ENCODE data around the gene SCRG1. TPM values are rescaled to one million over a fixed set of nuclear protein-coding genes. Genes with fewer than 3 reads are reported as not detected.

SCRG1 gene
- total and polyA plus RNA-seq, 4 donors, result 19.5 to 98.4 (median 57.7) TPM

DNA sequence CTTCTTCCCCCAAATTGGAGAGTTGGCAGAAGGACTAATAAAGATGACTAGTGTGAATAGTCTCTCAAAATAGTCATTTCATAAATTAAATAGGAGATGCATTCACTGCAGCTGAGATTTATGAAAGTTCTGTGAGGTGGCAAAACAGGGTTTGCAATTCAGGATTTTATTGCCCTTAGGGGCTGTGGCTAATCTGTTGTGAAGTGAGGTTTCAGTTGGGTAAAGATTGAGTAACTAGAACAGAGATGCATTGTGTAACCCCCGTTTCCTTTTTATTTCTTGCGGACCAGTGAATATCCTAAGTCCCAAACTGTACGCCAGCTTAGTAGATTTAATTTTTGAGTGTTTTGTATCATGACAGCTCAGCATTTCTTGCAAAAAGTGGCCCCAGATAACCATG lies 16.2 kb upstream of the SCRG1 start:
- H3K36me3 ChIP-seq (ENCODE audit: control insufficient read depth, insufficient read depth, low read length), result no peaks in the 10 kb centered on the region
- no peak overlapping the region for H3K4me3 ChIP-seq (ENCODE audit: low read depth, low read length)
- no peaks in the 10 kb centered on the region for H3K9me3 ChIP-seq (ENCODE audit: control insufficient read depth, insufficient read depth, low read length)
- DNase-seq (ENCODE audit: low read depth in 4 of 6, low spot score in 6 of 6), result peak in 1 of 6 donors; percentile 35
- H3K4me1 ChIP-seq (ENCODE audit: control insufficient read depth, insufficient read depth, low read length), result peaks cover 18% of the 10 kb centered on the region
- H3K27ac ChIP-seq (ENCODE audit: low read depth, low read length), result no peak overlapping the region
- WGBS (ENCODE audit: insufficient coverage), result no CpG with 5 or more reads among the region's 3 CpGs
- no peaks in the 10 kb centered on the region for H3K27me3 ChIP-seq (ENCODE audit: control insufficient read depth, insufficient read depth, low read length)

DNA sequence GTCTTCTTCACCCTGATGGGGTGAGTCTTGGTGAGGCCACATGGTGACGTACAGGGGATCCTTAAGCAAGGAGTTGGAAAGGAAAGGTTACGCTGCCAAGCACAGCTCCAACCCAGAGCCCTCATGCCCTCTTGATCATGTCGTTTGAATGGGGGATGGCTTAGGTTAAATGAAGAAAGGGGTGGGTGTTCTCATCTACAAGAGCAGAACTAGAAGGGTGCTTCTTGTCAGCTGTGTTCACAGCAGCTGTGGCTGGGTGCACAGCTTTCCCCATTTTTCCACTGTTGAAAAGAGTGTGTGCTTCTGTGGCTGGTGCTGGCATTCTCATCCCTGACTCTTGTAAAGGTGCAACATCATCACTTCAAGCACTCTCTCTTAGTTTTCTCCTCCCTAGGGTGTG lies 15.5 kb upstream of the SCRG1 start:
- no peaks in the 10 kb centered on the region for H3K9me3 ChIP-seq (ENCODE audit: control insufficient read depth, insufficient read depth, low read length)
- WGBS (ENCODE audit: insufficient coverage), result 70% methylated on average over 3 of the region's 3 CpGs
- no peak overlapping the region for H3K4me3 ChIP-seq (ENCODE audit: low read depth, low read length)
- H3K36me3 ChIP-seq (ENCODE audit: control insufficient read depth, insufficient read depth, low read length), result no peaks in the 10 kb centered on the region
- no peaks in the 10 kb centered on the region for H3K27me3 ChIP-seq (ENCODE audit: control insufficient read depth, insufficient read depth, low read length)
- H3K4me1 ChIP-seq (ENCODE audit: control insufficient read depth, insufficient read depth, low read length), result peaks cover 18% of the 10 kb centered on the region
- H3K27ac ChIP-seq (ENCODE audit: low read depth, low read length), result no peak overlapping the region
- no peak for DNase-seq (ENCODE audit: low read depth in 4 of 6, low spot score in 6 of 6)

DNA sequence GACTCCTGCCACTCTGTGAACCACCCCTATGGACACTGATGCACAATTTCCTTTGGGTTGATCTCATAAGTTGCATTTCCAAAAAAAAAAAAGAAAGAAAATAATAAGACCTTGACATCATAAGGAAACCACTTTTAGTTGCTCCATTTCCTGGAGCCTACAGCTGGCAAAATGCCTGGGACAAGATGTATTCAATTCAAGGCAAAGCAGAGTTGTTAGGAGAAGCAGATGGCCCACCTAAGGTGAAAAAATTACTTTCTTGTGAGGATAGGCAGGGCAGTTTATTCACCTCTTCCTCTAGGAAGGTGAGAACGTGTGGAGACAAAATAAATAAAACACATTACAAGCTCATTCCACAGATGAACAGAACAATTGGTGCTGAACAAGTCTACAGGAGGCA lies 14.1 kb upstream of the SCRG1 start:
- Histone ChIP-seq H3K4me1 (ENCODE audit: control insufficient read depth, insufficient read depth, low read length) (peaks cover 18% of the 10 kb centered on the region), H3K36me3 (ENCODE audit: control insufficient read depth, insufficient read depth, low read length) (no peaks in the 10 kb centered on the region), H3K27ac (ENCODE audit: low read depth, low read length) (no peak overlapping the region), H3K27me3 (ENCODE audit: control insufficient read depth, insufficient read depth, low read length) (no peaks in the 10 kb centered on the region), H3K9me3 (ENCODE audit: control insufficient read depth, insufficient read depth, low read length) (no peaks in the 10 kb centered on the region), H3K4me3 (ENCODE audit: low read depth, low read length) (no peak overlapping the region)
- DNase-seq (ENCODE audit: low read depth in 4 of 6, low spot score in 6 of 6), result peak in 1 of 6 donors; percentile 51
- no CpG with 5 or more reads among the region's 1 CpG for WGBS (ENCODE audit: insufficient coverage)

DNA sequence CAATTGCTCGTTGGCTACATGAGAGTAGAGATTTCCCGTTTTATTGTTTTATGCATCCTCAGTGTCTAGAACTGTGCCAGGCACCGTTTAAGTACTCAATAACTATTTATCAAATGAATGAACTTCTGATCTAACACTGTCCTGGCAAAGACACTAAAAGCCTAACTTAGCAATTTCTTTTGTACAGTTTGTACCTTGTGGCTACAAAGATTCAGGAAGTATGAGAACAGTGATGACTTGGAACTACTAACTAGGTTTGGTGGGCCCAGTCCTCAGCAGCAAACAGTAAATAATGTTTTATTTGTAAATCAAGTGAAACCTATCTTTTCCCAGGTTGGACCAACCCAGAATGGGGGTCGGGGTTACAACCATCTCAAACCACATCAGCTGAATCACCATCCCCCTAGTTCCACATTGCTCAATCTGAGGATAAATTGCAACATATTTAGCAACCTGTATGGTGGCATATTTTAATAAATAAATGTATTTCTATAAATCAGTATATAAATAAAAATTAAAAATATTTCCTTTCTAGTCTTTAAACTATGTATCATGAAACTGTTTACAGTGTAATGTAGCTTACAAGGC lies 12.3 kb upstream of the SCRG1 start:
- Histone ChIP-seq H3K4me3 (ENCODE audit: low read depth, low read length) (no peak overlapping the region), H3K27ac (ENCODE audit: low read depth, low read length) (no peak overlapping the region), H3K27me3 (ENCODE audit: control insufficient read depth, insufficient read depth, low read length) (no peaks in the 10 kb centered on the region), H3K9me3 (ENCODE audit: control insufficient read depth, insufficient read depth, low read length) (no peaks in the 10 kb centered on the region), H3K4me1 (ENCODE audit: control insufficient read depth, insufficient read depth, low read length) (peaks cover 11% of the 10 kb centered on the region), H3K36me3 (ENCODE audit: control insufficient read depth, insufficient read depth, low read length) (no peaks in the 10 kb centered on the region)
- DNase-seq (ENCODE audit: low read depth in 4 of 6, low spot score in 6 of 6), result no peak
- WGBS (ENCODE audit: insufficient coverage), result no CpG with 5 or more reads among the region's 4 CpGs

DNA sequence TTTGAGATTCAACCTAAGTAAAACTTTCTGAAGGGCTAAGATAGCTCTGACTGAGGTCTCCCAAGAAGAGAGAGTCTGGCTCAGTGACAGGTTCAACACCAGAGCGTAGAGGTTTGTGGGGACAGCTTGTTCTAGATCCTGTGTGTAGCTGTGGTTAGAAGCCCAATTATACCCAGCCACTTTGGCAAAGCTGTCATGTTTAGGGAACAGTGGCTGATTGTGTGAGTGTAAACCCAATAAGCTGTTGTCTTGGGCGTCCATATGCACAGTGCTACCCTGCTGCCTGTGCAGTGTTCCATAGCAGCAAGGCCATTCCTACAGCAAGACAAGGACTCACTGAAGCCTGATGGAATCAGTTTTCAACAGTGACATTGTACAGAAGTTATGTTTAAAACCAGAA lies 11.2 kb upstream of the SCRG1 start:
- 0% methylated on average over 1 of the region's 2 CpGs for WGBS (ENCODE audit: insufficient coverage)
- Histone ChIP-seq H3K4me1 (ENCODE audit: control insufficient read depth, insufficient read depth, low read length) (peaks cover 6% of the 10 kb centered on the region), H3K9me3 (ENCODE audit: control insufficient read depth, insufficient read depth, low read length) (no peaks in the 10 kb centered on the region), H3K36me3 (ENCODE audit: control insufficient read depth, insufficient read depth, low read length) (no peaks in the 10 kb centered on the region), H3K27me3 (ENCODE audit: control insufficient read depth, insufficient read depth, low read length) (no peaks in the 10 kb centered on the region), H3K4me3 (ENCODE audit: low read depth, low read length) (no peak overlapping the region), H3K27ac (ENCODE audit: low read depth, low read length) (no peak overlapping the region)
- DNase-seq (ENCODE audit: low read depth in 4 of 6, low spot score in 6 of 6), result no peak

DNA sequence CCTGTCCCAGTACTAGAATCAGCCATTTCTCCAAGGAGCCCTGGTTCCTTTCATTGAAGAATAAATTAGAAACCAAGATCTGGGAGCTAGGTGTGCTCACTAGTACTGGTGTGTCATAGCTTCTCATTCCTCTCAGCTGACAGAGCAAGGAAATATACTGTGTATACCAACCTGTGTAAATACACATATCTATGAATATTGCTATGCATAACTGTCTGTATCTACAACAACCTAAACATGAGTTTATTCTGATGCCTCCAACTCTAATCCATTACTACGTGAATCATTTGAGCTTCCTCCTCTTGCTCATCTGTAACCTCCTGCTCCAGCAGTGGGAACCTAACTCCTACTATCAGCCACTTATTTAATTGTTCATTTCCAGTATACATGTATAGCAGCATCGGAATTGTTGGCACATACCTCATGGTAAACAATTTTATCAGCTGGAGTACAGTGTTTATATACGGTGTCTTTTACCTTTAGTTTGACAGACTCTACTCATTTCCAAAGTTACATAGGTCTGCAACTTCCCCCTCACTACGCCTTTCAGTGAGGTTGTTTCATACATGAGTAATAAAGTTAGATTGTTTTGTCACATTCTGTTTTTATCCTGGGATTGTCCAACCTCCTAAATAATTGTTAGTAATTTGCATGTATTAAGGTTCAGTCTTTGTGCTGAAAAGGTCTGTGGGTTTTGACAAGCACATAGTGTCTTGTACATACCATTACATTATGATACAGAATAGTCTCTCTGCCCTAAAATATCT lies 7.1 kb upstream of the SCRG1 start:
- 88% methylated on average over 1 of the region's 4 CpGs for WGBS (ENCODE audit: insufficient coverage)
- no peaks in the 10 kb centered on the region for H3K27me3 ChIP-seq (ENCODE audit: control insufficient read depth, insufficient read depth, low read length)
- no peak overlapping the region for H3K4me3 ChIP-seq (ENCODE audit: low read depth, low read length)
- no peaks in the 10 kb centered on the region for H3K9me3 ChIP-seq (ENCODE audit: control insufficient read depth, insufficient read depth, low read length)
- no peaks in the 10 kb centered on the region for H3K4me1 ChIP-seq (ENCODE audit: control insufficient read depth, insufficient read depth, low read length)
- DNase-seq (ENCODE audit: low read depth in 4 of 6, low spot score in 6 of 6), result no peak
- H3K27ac ChIP-seq (ENCODE audit: low read depth, low read length), result no peak overlapping the region
- H3K36me3 ChIP-seq (ENCODE audit: control insufficient read depth, insufficient read depth, low read length), result no peaks in the 10 kb centered on the region

DNA sequence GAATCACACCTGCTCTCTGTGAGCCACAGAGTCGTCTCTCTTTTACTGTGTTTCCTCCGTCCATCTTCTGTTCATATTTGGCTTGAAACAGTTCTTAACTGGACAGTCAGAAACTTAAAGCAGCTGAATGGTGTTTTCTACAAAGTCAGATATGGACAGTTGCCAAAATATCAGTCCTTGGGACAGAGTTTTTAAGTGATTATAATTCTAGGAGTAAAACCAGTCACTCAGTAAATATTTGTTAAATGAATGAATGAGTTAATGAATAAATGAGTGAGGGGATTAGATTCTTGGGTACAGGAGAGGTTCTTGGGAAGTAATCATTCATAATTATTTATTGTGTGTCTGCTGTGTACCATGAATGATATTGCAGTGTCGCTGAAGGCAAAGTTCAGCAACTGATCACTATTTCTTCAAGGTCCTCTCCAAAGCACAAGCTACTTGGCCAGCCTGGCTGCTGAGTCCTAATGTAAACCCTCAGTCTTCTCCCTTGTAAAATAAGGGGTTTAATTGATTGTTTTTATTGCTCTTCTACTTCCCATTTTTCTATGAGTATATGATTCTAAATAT lies 5.5 kb upstream of the SCRG1 start:
- DNase-seq (ENCODE audit: low read depth in 4 of 6, low spot score in 6 of 6), result no peak
- Histone ChIP-seq H3K9me3 (ENCODE audit: control insufficient read depth, insufficient read depth, low read length) (no peaks in the 10 kb centered on the region), H3K36me3 (ENCODE audit: control insufficient read depth, insufficient read depth, low read length) (no peaks in the 10 kb centered on the region), H3K27me3 (ENCODE audit: control insufficient read depth, insufficient read depth, low read length) (no peaks in the 10 kb centered on the region), H3K4me1 (ENCODE audit: control insufficient read depth, insufficient read depth, low read length) (no peaks in the 10 kb centered on the region), H3K27ac (ENCODE audit: low read depth, low read length) (no peak overlapping the region), H3K4me3 (ENCODE audit: low read depth, low read length) (no peak overlapping the region)
- WGBS (ENCODE audit: insufficient coverage), result 100% methylated on average over 2 of the region's 3 CpGs

DNA sequence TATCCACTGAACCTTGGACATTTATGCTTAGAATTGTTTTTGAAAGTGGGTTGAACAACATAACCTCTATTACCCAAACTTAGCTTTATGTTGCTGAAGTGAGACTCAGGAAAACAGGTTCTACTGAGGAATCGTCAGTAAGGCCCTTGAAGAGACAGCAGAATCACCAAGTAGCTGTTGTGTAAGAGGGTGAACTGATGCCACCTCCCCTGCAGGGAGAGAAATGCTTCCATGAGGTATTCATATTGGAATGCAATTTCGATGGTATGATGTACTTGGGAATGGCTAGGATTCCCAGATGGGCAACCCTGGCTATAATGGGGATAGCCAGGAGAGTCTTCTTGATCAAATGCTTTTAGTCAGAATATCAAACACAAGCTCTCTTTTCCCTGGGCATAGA lies 4.1 kb upstream of the SCRG1 start:
- 83% methylated on average over 1 of the region's 2 CpGs for WGBS (ENCODE audit: insufficient coverage)

DNA sequence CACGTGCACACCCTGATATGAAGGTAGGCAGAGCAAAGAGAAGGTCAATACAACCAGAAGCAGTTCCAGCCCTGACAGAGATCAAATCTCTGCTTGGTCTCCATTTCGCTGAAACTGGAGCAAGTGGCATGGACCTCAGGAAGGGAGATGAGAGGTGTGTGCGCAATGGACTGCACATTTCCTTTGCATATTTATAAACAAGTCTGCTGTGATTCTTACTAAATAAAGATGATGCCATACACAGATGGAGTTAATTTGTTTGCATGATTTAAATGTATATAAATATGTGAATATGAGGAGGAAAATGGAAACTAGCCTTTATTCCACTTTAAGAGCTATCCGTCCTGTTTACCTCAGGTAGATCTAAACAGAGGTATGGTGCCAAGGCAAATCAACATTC lies 2.1 kb upstream of the SCRG1 start:
- Histone ChIP-seq H3K27me3 (ENCODE audit: control insufficient read depth, insufficient read depth, low read length) (no peaks in the 10 kb centered on the region), H3K4me3 (ENCODE audit: low read depth, low read length) (no peak overlapping the region), H3K4me1 (ENCODE audit: control insufficient read depth, insufficient read depth, low read length) (peaks cover 3% of the 10 kb centered on the region), H3K27ac (ENCODE audit: low read depth, low read length) (no peak overlapping the region), H3K36me3 (ENCODE audit: control insufficient read depth, insufficient read depth, low read length) (no peaks in the 10 kb centered on the region), H3K9me3 (ENCODE audit: control insufficient read depth, insufficient read depth, low read length) (no peaks in the 10 kb centered on the region)
- 100% methylated on average over 1 of the region's 4 CpGs for WGBS (ENCODE audit: insufficient coverage)
- DNase-seq (ENCODE audit: low read depth in 4 of 6, low spot score in 6 of 6), result no peak

More for the DNA sequence above, 4.1 kb upstream of the SCRG1 start:
- Histone ChIP-seq H3K4me3 (ENCODE audit: low read depth, low read length) (no peak overlapping the region), H3K9me3 (ENCODE audit: control insufficient read depth, insufficient read depth, low read length) (no peaks in the 10 kb centered on the region), H3K36me3 (ENCODE audit: control insufficient read depth, insufficient read depth, low read length) (no peaks in the 10 kb centered on the region), H3K27ac (ENCODE audit: low read depth, low read length) (no peak overlapping the region), H3K4me1 (ENCODE audit: control insufficient read depth, insufficient read depth, low read length) (peaks cover 3% of the 10 kb centered on the region), H3K27me3 (ENCODE audit: control insufficient read depth, insufficient read depth, low read length) (no peaks in the 10 kb centered on the region)
- no peak for DNase-seq (ENCODE audit: low read depth in 4 of 6, low spot score in 6 of 6)

DNA sequence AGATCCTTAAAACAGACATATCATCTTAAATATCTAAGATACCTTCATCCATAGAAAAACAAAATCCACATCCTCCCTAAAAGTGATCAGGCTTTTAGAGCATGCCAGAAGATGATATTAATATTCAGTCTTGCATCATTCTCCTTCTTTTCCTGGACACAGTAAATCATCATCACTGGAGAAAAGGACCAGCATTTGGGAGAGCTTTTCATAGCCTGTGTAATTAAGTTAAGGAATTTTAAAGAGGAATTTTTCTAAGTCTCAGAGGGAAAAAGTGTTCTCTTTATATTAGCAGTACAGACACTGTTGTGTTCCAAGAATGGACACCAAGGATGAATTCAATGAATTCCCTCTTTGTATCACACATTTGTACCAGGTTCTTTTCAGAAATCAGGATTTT lies 696 bp downstream of the SCRG1 start:
- Histone ChIP-seq H3K36me3 (ENCODE audit: control insufficient read depth, insufficient read depth, low read length) (no peaks in the 10 kb centered on the region), H3K27me3 (ENCODE audit: control insufficient read depth, insufficient read depth, low read length) (no peaks in the 10 kb centered on the region), H3K4me1 (ENCODE audit: control insufficient read depth, insufficient read depth, low read length) (peaks cover 3% of the 10 kb centered on the region), H3K27ac (ENCODE audit: low read depth, low read length) (peak overlapping the region; percentile 89), H3K9me3 (ENCODE audit: control insufficient read depth, insufficient read depth, low read length) (no peaks in the 10 kb centered on the region), H3K4me3 (ENCODE audit: low read depth, low read length) (peak overlapping the region; percentile 48)
- peak in 1 of 6 donors; percentile 29 for DNase-seq (ENCODE audit: low read depth in 4 of 6, low spot score in 6 of 6)
